ENCODE measurements around the gene NISCH. TPM values are rescaled to one million over a fixed set of nuclear protein-coding genes. Genes with fewer than 3 reads are reported as not detected.

NISCH gene
- total RNA-seq, 1 experiment from 2014 or later: 104 TPM

DNA sequence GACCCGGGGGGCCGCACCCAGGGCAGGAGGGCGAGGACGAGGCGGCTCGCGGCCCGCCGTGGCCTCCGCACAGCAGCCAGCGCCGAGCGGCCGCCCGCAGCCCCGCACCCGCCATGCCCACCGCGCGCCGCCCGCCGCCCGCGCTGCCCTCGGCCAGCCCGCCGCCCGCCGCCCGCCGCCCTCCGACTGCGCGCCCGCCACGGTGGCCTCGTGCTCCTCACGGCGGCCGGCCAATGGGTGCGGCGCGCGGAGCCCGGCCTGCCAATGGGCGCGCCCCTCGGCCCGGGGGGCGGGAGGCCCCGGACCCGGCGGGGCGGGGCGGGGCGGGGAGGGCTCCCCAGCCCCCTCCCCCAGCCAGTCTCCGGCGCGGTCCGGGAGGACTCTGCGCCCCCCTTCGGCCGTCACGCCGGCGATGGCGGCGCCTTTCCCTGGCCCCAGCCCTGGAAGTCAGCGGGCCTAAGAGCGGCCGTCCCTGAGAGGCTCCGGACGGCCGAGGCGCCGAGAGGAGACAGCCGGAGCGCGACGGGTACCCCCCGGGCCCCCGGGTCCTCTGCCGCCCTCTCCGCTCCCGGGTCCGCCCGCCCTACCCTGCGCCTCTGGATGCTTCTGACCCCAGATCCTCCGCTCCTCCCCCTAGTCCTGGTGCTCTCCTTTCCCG is 78.3 kb downstream of the NISCH start, which contains the start of gene NT5DC2:
Gene NT5DC2 (minus strand): TSS at position 235 of the 658 bp plus-strand sequence. CDS start 120 bp downstream, at position 115.
- H3K79me2 ChIP-seq (ENCODE audit: insufficient read depth, low read length): peaks cover 14% of the 10 kb centered on the region; the same call in 1 of the 2 replicates
- peak within 1 kb of the TSS; percentile 45 for H3K4me2 ChIP-seq (ENCODE audit: insufficient read depth, insufficient read length, low read length)
- peak; percentile 60 for DNase-seq
- H4K91ac ChIP-seq (ENCODE audit: insufficient read length, low read depth, low read length): no peak within 1 kb of the TSS
- no peak within 1 kb of the TSS for H4K8ac ChIP-seq (replicated peaks; ENCODE audit: insufficient read length, low read depth, low read length)
- H2BK12ac ChIP-seq (ENCODE audit: insufficient read length, low read depth, low read length): no peak within 1 kb of the TSS
- peaks cover 6% of the 10 kb centered on the region for H3K4me1 ChIP-seq (ENCODE audit: insufficient read depth, low read length)
- no peak within 1 kb of the TSS for H3K23ac ChIP-seq (ENCODE audit: insufficient read length, low read depth, low read length)
- TF ChIP-seq CTCF (conservative IDR thresholded peaks at IDR 0.05): peak; percentile 19; the same call in 1 of the 3 replicates
- Mint-ChIP-seq H3K36me3 (ENCODE audit: insufficient read depth in 1 of 3, low read depth in 3 of 3) (peaks cover 10 to 28% (median 24%) of the 10 kb centered on the region in 3 experiments), H3K9me3 (no peaks in the 10 kb centered on the region), H3K27ac (peak within 1 kb of the TSS; percentile 49 to 60 (median 56); a peak in 5 of 7 replicates), H3K27me3 (ENCODE audit: low read depth) (no peaks in the 10 kb centered on the region), H3K4me3 (peak within 1 kb of the TSS; percentile 77 to 86), H3K4me1 (peaks cover 38 to 39% of the 10 kb centered on the region in 2 experiments)
- no peak within 1 kb of the TSS for H3K56ac ChIP-seq (ENCODE audit: insufficient read length, low read depth, low read length)
- peak within 1 kb of the TSS; percentile 10 for H3K18ac ChIP-seq (ENCODE audit: insufficient read length, low read depth, low read length)
- H3K27me3 ChIP-seq (ENCODE audit: insufficient read depth, low read length): no peaks in the 10 kb centered on the region
- H4K20me1 ChIP-seq (ENCODE audit: control insufficient read depth, insufficient read depth, insufficient read length): no peaks in the 10 kb centered on the region
- H3K27ac ChIP-seq (ENCODE audit: insufficient read length, low read depth, low read length): no peak within 1 kb of the TSS
- WGBS (ENCODE audit: extremely low coverage, insufficient read length, low lambda C conversion rate): no CpG with 5 or more reads among the region's 91 CpGs
- H3K14ac ChIP-seq (ENCODE audit: insufficient read depth, low read length): peak within 1 kb of the TSS; percentile 72
- no peak within 1 kb of the TSS for H2AK5ac ChIP-seq (ENCODE audit: insufficient read length, low read length)
- no peak within 1 kb of the TSS for H2BK120ac ChIP-seq (ENCODE audit: low read depth, low read length, poor library complexity, severe bottlenecking)
- H3K79me1 ChIP-seq (ENCODE audit: insufficient read depth, low read depth, low read length, poor library complexity, severe bottlenecking): peaks cover 6% of the 10 kb centered on the region
- no peak within 1 kb of the TSS for H4K5ac ChIP-seq (ENCODE audit: insufficient read length, low read depth, low read length)
- H3K23me2 ChIP-seq (ENCODE audit: insufficient read length, low read depth, low read length, poor library complexity, severe bottlenecking): peaks cover 24% of the 10 kb centered on the region
- H3K4ac ChIP-seq (ENCODE audit: low read depth, low read length): no peak within 1 kb of the TSS
- no peak within 1 kb of the TSS for H2BK5ac ChIP-seq (ENCODE audit: insufficient read length, low read length)
- no peak within 1 kb of the TSS for H3T11ph ChIP-seq (ENCODE audit: low read length)
- peak within 1 kb of the TSS; percentile 38 for H3K9ac ChIP-seq (ENCODE audit: extremely low read depth, insufficient read length, low read length)
- no peak within 1 kb of the TSS for H2BK20ac ChIP-seq (ENCODE audit: low read depth, low read length, poor library complexity, severe bottlenecking)
- no peaks in the 10 kb centered on the region for H3K9me3 ChIP-seq (ENCODE audit: control insufficient read depth, low read depth, low read length)
- H2AFZ ChIP-seq (ENCODE audit: low read length): no peak within 1 kb of the TSS
- no peak within 1 kb of the TSS for H2BK15ac ChIP-seq (ENCODE audit: low read depth, low read length)

Measured in H9 (cell line).